CD4-positive, alpha-beta T cell (primary cell): ENCODE results near the gene GNAO1. TPM values are rescaled to one million over a fixed set of nuclear protein-coding genes. Genes with fewer than 3 reads are reported as not detected.
"Not testable (repeated sequence)": the region's sequence is repeated elsewhere in the genome, so short reads cannot be mapped to it uniquely, and the experiment has no call there.

Experiments
- ATAC-seq: fragments of 200-7000 bp; cut with Tn5 transposase; one replicate; pipeline ENCODE4 v1.10.0; 2022; ENCODE audit warnings: mild to moderate bottlenecking; ENCODE audit not compliant: poor library complexity
- CTCF ChIA-PET: fragments of 350-600 bp; sonication (Branson Sonifier 250); formaldehyde crosslinking; loops from one replicate; lab custom pipeline; 2021; ENCODE audit warnings: antibody characterized with exemption, inconsistent platforms; lab: Charles Lee
- POLR2A ChIA-PET: fragments of 350-600 bp; sonication (Branson Sonifier 250); formaldehyde crosslinking; loops from one replicate; lab custom pipeline; 2021; ENCODE audit warnings: antibody characterized with exemption, inconsistent platforms; lab: Charles Lee
- DNase-seq, 14 experiments: peaks; one replicate each; pipeline ENCODE4 v3.0.0-alpha.2; 2013 to 2020; ENCODE audit warnings: mixed read lengths in 2 of 14
- H3K27ac ChIP-seq, 2 donors: one replicate each; pipeline versions ENCODE4 v1.5.1 to v1.7.0; 2013; ENCODE audit warnings: low read length in 2 of 2, low read depth in 1 of 2, mild to moderate bottlenecking in 1 of 2
- H3K27me3 ChIP-seq, 2 experiments: 1 replicate in 1 of 2; 2 replicates in 1 of 2; pipeline versions ENCODE4 v1.6.1 to v1.7.0; 2013; ENCODE audit warnings: low read length in 2 of 2, control low read depth in 1 of 2, mild to moderate bottlenecking in 1 of 2, moderate library complexity in 1 of 2; ENCODE audit not compliant: insufficient read depth in 2 of 2, control insufficient read depth in 1 of 2
- H3K36me3 ChIP-seq: one replicate; pipeline ENCODE4 v1.6.1; 2013; ENCODE audit warnings: low read length, control low read depth; ENCODE audit not compliant: insufficient read depth
- H3K4me1 ChIP-seq: one replicate; pipeline ENCODE4 v1.6.1; 2013; ENCODE audit warnings: low read length, control low read depth; ENCODE audit not compliant: insufficient read depth
- H3K4me3 ChIP-seq: one replicate; pipeline ENCODE4 v1.5.1; 2013; ENCODE audit warnings: mild to moderate bottlenecking, low read length, moderate library complexity
- H3K9me3 ChIP-seq, 2 experiments: 1 replicate in 1 of 2; 2 replicates in 1 of 2; pipeline versions ENCODE4 v1.6.1 to v1.7.0; 2013; ENCODE audit warnings: low read length in 2 of 2, mild to moderate bottlenecking in 2 of 2, control low read depth in 1 of 2, moderate library complexity in 1 of 2; ENCODE audit not compliant: control insufficient read depth in 1 of 2, insufficient read depth in 1 of 2
- H3K27ac Mint-ChIP-seq: one replicate; pipeline ENCODE4 v1.8.0; 2020; ENCODE audit warnings: mixed read lengths
- H3K27me3 Mint-ChIP-seq: one replicate; pipeline ENCODE4 v1.8.0; 2021; ENCODE audit warnings: mixed read lengths
- H3K36me3 Mint-ChIP-seq: one replicate; pipeline ENCODE4 v1.8.0; 2021; ENCODE audit warnings: low read depth, mixed read lengths
- H3K4me1 Mint-ChIP-seq: one replicate; pipeline ENCODE4 v1.8.0; 2021; ENCODE audit warnings: low read depth, mixed read lengths
- H3K4me3 Mint-ChIP-seq: one replicate; pipeline ENCODE4 v1.8.0; 2020; ENCODE audit warnings: mild to moderate bottlenecking, mixed read lengths
- H3K9me3 Mint-ChIP-seq: one replicate; pipeline ENCODE4 v1.8.0; 2020; ENCODE audit warnings: mixed read lengths
- CTCF ChIP-seq: fragments of 200-600 bp; IDR thresholded peaks from one replicate; pipeline ENCODE4 v1.8.0; 2022; ENCODE audit warnings: antibody characterized with exemption, mild to moderate bottlenecking
- intact Hi-C, 2 experiments: fragments of 100-400 bp; cut with DNase I in 1 of 2; cut with micrococcal nuclease in 1 of 2; formaldehyde crosslinking; loops; one replicate each; pipeline versions ENCODE4 v1.15.1 to v1.9.0; 2023 to 2025; cut with DNase I, micrococcal nuclease
- total RNA-seq, 174 experiments: library from RNA in 2 of 174; stranded (reverse) in 2 of 174; gene quantifications; one replicate each; pipeline ENCODE4 v1.2.3 and lab custom pipeline; 2021 to 2026

Gene GNAO1
- total RNA-seq, 2 experiments from 2014 or later, result 7.3 to 7.9 TPM

GRCh38 chr16:56387396-56387795 is 196.1 kb downstream of the GNAO1 start:
- H3K36me3 ChIP-seq, result peaks cover 76% of the 10 kb centered on the region

GRCh38 chr16:56388209-56388608 is 196.9 kb downstream of the GNAO1 start:
- no peaks in the 10 kb centered on the region for H3K27me3 Mint-ChIP-seq
- H3K36me3 Mint-ChIP-seq, result peaks cover 93% of the 10 kb centered on the region
- no peak for DNase-seq
- H3K9me3 Mint-ChIP-seq, result peaks cover 2% of the 10 kb centered on the region
- TF ChIP-seq CTCF, result no peak
- ATAC-seq, result no peak
- H3K36me3 ChIP-seq, result peaks cover 73% of the 10 kb centered on the region
- H3K4me3 ChIP-seq, result no peak overlapping the region
- H3K27ac ChIP-seq, result no peak overlapping the region
- ChIA-PET POLR2A (no interaction called here), CTCF (no interaction called here)
- no peaks in the 10 kb centered on the region for H3K9me3 ChIP-seq
- no peaks in the 10 kb centered on the region for H3K4me1 ChIP-seq
- no peaks in the 10 kb centered on the region for H3K27me3 ChIP-seq
- peaks cover 5% of the 10 kb centered on the region for H3K4me1 Mint-ChIP-seq
- intact Hi-C loops, result no loop called here
- H3K4me3 Mint-ChIP-seq, result no peak overlapping the region
- no peak overlapping the region for H3K27ac Mint-ChIP-seq

More at GRCh38 chr16:56387396-56387795, 196.1 kb downstream of the GNAO1 start:
- Mint-ChIP-seq H3K27ac (no peak overlapping the region), H3K4me1 (peaks cover under 1% of the 10 kb centered on the region), H3K9me3 (peaks cover 4% of the 10 kb centered on the region), H3K36me3 (peaks cover 93% of the 10 kb centered on the region), H3K4me3 (no peak overlapping the region), H3K27me3 (no peaks in the 10 kb centered on the region)
- no peak overlapping the region for H3K4me3 ChIP-seq
- POLR2A ChIA-PET, result no interaction called here
- H3K4me1 ChIP-seq, result no peaks in the 10 kb centered on the region
- TF ChIP-seq CTCF, result no peak
- no peak overlapping the region for H3K27ac ChIP-seq
- CTCF ChIA-PET, result no interaction called here
- no peaks in the 10 kb centered on the region for H3K9me3 ChIP-seq
- intact Hi-C loops, result no loop called here
- DNase-seq (no peak), ATAC-seq (no peak)
- H3K27me3 ChIP-seq, result no peaks in the 10 kb centered on the region

GRCh38 chr16:56389554-56389953 is 198.3 kb downstream of the GNAO1 start:
- Histone ChIP-seq H3K27ac (no peak overlapping the region), H3K36me3 (peaks cover 60% of the 10 kb centered on the region), H3K9me3 (no peaks in the 10 kb centered on the region), H3K27me3 (no peaks in the 10 kb centered on the region), H3K4me3 (no peak overlapping the region), H3K4me1 (no peaks in the 10 kb centered on the region)
- Mint-ChIP-seq H3K4me1 (peaks cover 5% of the 10 kb centered on the region), H3K36me3 (peaks cover 91% of the 10 kb centered on the region), H3K27ac (no peak overlapping the region), H3K9me3 (no peaks in the 10 kb centered on the region), H3K4me3 (no peak overlapping the region), H3K27me3 (no peaks in the 10 kb centered on the region)
- ChIA-PET POLR2A (no interaction called here), CTCF (no interaction called here)
- no peak for TF ChIP-seq CTCF
- ATAC-seq (no peak), DNase-seq (no peak)
- intact Hi-C loops, result no loop called here

- H3K27ac ChIP-seq, H3K9me3 Mint-ChIP-seq, ATAC-seq, H3K9me3 ChIP-seq, H3K27me3 Mint-ChIP-seq, H3K4me3 Mint-ChIP-seq, DNase-seq, H3K4me1 ChIP-seq, H3K27me3 ChIP-seq, POLR2A ChIA-PET, H3K4me1 Mint-ChIP-seq, H3K27ac Mint-ChIP-seq, CTCF ChIA-PET, H3K4me3 ChIP-seq, intact Hi-C loops: not testable (repeated sequence)
- H3K36me3 Mint-ChIP-seq, result peaks cover 79% of the 10 kb centered on the region
- peaks cover 26% of the 10 kb centered on the region for H3K36me3 ChIP-seq
Observed at GRCh38 chr16:56396724-56397123, 205.4 kb downstream of the GNAO1 start.
